SK-N-SH treated with all-trans-retinoic acid at 6 μM for 48 hours (cell line): ENCODE results near the gene RGS19.

Source experiments
- ATAC-seq: fragments of 200-7000 bp; cut with Tn5 transposase; 3 replicates; pipeline ENCODE4 v1.9.1; 2020; ENCODE audit warnings: mild to moderate bottlenecking, moderate library complexity
- ARNTL ChIP-seq: fragments of 450-650 bp; formaldehyde crosslinking; IDR thresholded peaks from 2 replicates; pipeline ENCODE4 v1.5.0; 2020; ENCODE audit warnings: low read depth, mild to moderate bottlenecking, moderate library complexity, borderline replicate concordance
- BACH2 ChIP-seq: fragments of 250-450 bp; sonication (Bioruptor Pico); IDR thresholded peaks from 2 replicates; pipeline ENCODE4 v1.9.0; 2021; ENCODE audit warnings: mild to moderate bottlenecking, borderline replicate concordance
- CSDC2 ChIP-seq: fragments of 250-450 bp; sonication (Bioruptor Pico); IDR thresholded peaks from 2 replicates; pipeline ENCODE4 v1.5.0; 2020; ENCODE audit warnings: mild to moderate bottlenecking, moderate library complexity
- ESRRG ChIP-seq: fragments of 250-450 bp; sonication (Bioruptor Pico); IDR thresholded peaks from 2 replicates; pipeline ENCODE4 v1.6.1; 2021; ENCODE audit warnings: mild to moderate bottlenecking
- GLIS3 ChIP-seq: fragments of 250-450 bp; sonication (Bioruptor Pico); IDR thresholded peaks from 2 replicates; pipeline ENCODE4 v1.5.0; 2020; ENCODE audit warnings: mild to moderate bottlenecking, moderate library complexity
- ISL1 ChIP-seq: fragments of 250-450 bp; sonication (Bioruptor Pico); IDR thresholded peaks from 2 replicates; pipeline ENCODE4 v2.1.2; 2022; ENCODE audit warnings: mild to moderate bottlenecking, moderate library complexity
- OSR1 ChIP-seq: fragments of 250-450 bp; sonication (Bioruptor Pico); IDR thresholded peaks from 2 replicates; pipeline ENCODE4 v1.8.0; 2022; ENCODE audit warnings: moderate library complexity, mild to moderate bottlenecking, inconsistent platforms
- PPARA ChIP-seq: fragments of 250-450 bp; sonication (Bioruptor Pico); IDR thresholded peaks from 2 replicates; pipeline ENCODE4 v1.5.0; 2020; ENCODE audit warnings: mild to moderate bottlenecking, borderline replicate concordance
- RARB ChIP-seq: fragments of 250-450 bp; sonication (Bioruptor Pico); IDR thresholded peaks from 2 replicates; pipeline ENCODE4 v1.8.0; 2021; ENCODE audit warnings: mild to moderate bottlenecking, moderate library complexity
- SNAI2 ChIP-seq: fragments of 250-450 bp; sonication (Bioruptor Pico); IDR thresholded peaks from 2 replicates; pipeline ENCODE4 v1.5.0; 2020; ENCODE audit warnings: mild to moderate bottlenecking, moderate library complexity
- TCF4 ChIP-seq: fragments of 250-450 bp; sonication (Bioruptor Pico); IDR thresholded peaks from 2 replicates; pipeline ENCODE4 v1.8.0; 2021; ENCODE audit warnings: mild to moderate bottlenecking, moderate library complexity, borderline replicate concordance
- TOX ChIP-seq: fragments of 250-450 bp; sonication (Bioruptor Pico); IDR thresholded peaks from 2 replicates; pipeline ENCODE4 v1.8.0; 2021; ENCODE audit warnings: mild to moderate bottlenecking, moderate library complexity, borderline replicate concordance
- ZC3H10 ChIP-seq: fragments of 250-450 bp; sonication (Bioruptor Pico); IDR thresholded peaks from 2 replicates; pipeline ENCODE4 v1.5.1; 2021; ENCODE audit warnings: mild to moderate bottlenecking, moderate library complexity
- ZFP3 ChIP-seq: fragments of 250-450 bp; sonication (Bioruptor Pico); IDR thresholded peaks from 2 replicates; pipeline ENCODE4 v1.5.0; 2020; ENCODE audit warnings: mild to moderate bottlenecking, moderate library complexity
- ZFP30 ChIP-seq: fragments of 450-650 bp; formaldehyde crosslinking; IDR thresholded peaks from 2 replicates; pipeline ENCODE4 v1.5.0; 2022; ENCODE audit warnings: mild to moderate bottlenecking, moderate library complexity
- ZNF565 ChIP-seq: fragments of 450-650 bp; formaldehyde crosslinking; conservative IDR thresholded peaks from 2 replicates; pipeline ENCODE4 v1.5.0; 2020; ENCODE audit warnings: low read depth, mild to moderate bottlenecking, moderate library complexity
- ZNF8 ChIP-seq: fragments of 450-650 bp; formaldehyde crosslinking; IDR thresholded peaks from 2 replicates; pipeline ENCODE4 v1.5.0; 2020; ENCODE audit warnings: mild to moderate bottlenecking, moderate library complexity
- TF ChIP-seq, protein P1 (sequence below): fragments of 250-450 bp; sonication (Bioruptor Pico); IDR thresholded peaks from 2 replicates; pipeline ENCODE4 v1.5.1; 2021; ENCODE audit warnings: mild to moderate bottlenecking, moderate library complexity
- TF ChIP-seq, protein P2 (sequence below): fragments of 250-450 bp; sonication (Bioruptor Pico); IDR thresholded peaks from 2 replicates; pipeline ENCODE4 v1.8.0; 2020; ENCODE audit warnings: mild to moderate bottlenecking, moderate library complexity, borderline replicate concordance
- TF ChIP-seq, protein P3 (sequence below): fragments of 250-450 bp; sonication (Bioruptor Pico); IDR thresholded peaks from 2 replicates; pipeline ENCODE4 v1.5.1; 2020; ENCODE audit warnings: low read depth, mild to moderate bottlenecking, moderate library complexity

The RGS19 gene

GRCh38 chr20:64095927-64096326 is 16.6 kb upstream of the RGS19 start (continued):
- no peak for TF ChIP-seq ESRRG (CRISPR knock-in tag)
- TF ChIP-seq TCF4 (CRISPR knock-in tag) = no peak
- no peak for TF ChIP-seq ZNF565 (CRISPR knock-in tag)
- no peak for TF ChIP-seq ZC3H10 (CRISPR knock-in tag)
- TF ChIP-seq RARB (CRISPR knock-in tag) = no peak
- no peak for TF ChIP-seq OSR1 (CRISPR knock-in tag)
- TF ChIP-seq, protein P1, sequence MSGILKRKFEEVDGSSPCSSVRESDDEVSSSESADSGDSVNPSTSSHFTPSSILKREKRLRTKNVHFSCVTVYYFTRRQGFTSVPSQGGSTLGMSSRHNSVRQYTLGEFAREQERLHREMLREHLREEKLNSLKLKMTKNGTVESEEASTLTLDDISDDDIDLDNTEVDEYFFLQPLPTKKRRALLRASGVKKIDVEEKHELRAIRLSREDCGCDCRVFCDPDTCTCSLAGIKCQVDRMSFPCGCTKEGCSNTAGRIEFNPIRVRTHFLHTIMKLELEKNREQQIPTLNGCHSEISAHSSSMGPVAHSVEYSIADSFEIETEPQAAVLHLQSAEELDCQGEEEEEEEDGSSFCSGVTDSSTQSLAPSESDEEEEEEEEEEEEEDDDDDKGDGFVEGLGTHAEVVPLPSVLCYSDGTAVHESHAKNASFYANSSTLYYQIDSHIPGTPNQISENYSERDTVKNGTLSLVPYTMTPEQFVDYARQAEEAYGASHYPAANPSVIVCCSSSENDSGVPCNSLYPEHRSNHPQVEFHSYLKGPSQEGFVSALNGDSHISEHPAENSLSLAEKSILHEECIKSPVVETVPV (CRISPR knock-in tag) = no peak
- no peak for TF ChIP-seq BACH2
- TF ChIP-seq ZFP3 (CRISPR knock-in tag) = no peak
- TF ChIP-seq, protein P2, sequence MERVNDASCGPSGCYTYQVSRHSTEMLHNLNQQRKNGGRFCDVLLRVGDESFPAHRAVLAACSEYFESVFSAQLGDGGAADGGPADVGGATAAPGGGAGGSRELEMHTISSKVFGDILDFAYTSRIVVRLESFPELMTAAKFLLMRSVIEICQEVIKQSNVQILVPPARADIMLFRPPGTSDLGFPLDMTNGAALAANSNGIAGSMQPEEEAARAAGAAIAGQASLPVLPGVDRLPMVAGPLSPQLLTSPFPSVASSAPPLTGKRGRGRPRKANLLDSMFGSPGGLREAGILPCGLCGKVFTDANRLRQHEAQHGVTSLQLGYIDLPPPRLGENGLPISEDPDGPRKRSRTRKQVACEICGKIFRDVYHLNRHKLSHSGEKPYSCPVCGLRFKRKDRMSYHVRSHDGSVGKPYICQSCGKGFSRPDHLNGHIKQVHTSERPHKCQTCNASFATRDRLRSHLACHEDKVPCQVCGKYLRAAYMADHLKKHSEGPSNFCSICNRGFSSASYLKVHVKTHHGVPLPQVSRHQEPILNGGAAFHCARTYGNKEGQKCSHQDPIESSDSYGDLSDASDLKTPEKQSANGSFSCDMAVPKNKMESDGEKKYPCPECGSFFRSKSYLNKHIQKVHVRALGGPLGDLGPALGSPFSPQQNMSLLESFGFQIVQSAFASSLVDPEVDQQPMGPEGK (CRISPR knock-in tag) = no peak
- TF ChIP-seq, all 23 proteins: peak for 0

- no peak for ATAC-seq
- TF ChIP-seq ZNF565 (CRISPR knock-in tag) = no peak
- no peak for TF ChIP-seq TCF4 (CRISPR knock-in tag)
- TF ChIP-seq ZC3H10 (CRISPR knock-in tag) = no peak
- TF ChIP-seq RARB (CRISPR knock-in tag) = no peak
- TF ChIP-seq, protein P3, sequence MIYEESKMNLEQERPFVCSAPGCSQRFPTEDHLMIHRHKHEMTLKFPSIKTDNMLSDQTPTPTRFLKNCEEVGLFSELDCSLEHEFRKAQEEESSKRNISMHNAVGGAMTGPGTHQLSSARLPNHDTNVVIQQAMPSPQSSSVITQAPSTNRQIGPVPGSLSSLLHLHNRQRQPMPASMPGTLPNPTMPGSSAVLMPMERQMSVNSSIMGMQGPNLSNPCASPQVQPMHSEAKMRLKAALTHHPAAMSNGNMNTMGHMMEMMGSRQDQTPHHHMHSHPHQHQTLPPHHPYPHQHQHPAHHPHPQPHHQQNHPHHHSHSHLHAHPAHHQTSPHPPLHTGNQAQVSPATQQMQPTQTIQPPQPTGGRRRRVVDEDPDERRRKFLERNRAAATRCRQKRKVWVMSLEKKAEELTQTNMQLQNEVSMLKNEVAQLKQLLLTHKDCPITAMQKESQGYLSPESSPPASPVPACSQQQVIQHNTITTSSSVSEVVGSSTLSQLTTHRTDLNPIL (CRISPR knock-in tag) = no peak
- no peak for TF ChIP-seq ISL1 (CRISPR knock-in tag)
- no peak for TF ChIP-seq ZNF8
- no peak for TF ChIP-seq OSR1 (CRISPR knock-in tag)
- TF ChIP-seq CSDC2 (CRISPR knock-in tag) = no peak
- TF ChIP-seq, all 23 proteins: peak for 0
Observed at GRCh38 chr20:64095455-64095854, 16.1 kb upstream of the RGS19 start.

GRCh38 chr20:64093013-64093503 is 13.7 kb upstream of the RGS19 start:
- ATAC-seq = no peak; the same call in 2 of the 3 replicates

More at GRCh38 chr20:64093013-64093503, 13.7 kb upstream of the RGS19 start:
- TF ChIP-seq ARNTL (CRISPR knock-in tag) (no peak), ZNF8 (no peak), ZFP3 (CRISPR knock-in tag) (no peak), ZNF565 (CRISPR knock-in tag) (no peak), GLIS3 (no peak), ZFP30 (CRISPR knock-in tag) (no peak), CSDC2 (CRISPR knock-in tag) (no peak), ZC3H10 (CRISPR knock-in tag) (no peak), TOX (CRISPR knock-in tag) (no peak), RARB (CRISPR knock-in tag) (no peak), TCF4 (CRISPR knock-in tag) (no peak), OSR1 (CRISPR knock-in tag) (no peak), ESRRG (CRISPR knock-in tag) (no peak), ISL1 (CRISPR knock-in tag) (no peak), BACH2 (no peak), PPARA (CRISPR knock-in tag) (no peak), SNAI2 (CRISPR knock-in tag) (no peak)
- TF ChIP-seq, protein P1 (CRISPR knock-in tag) = no peak
- TF ChIP-seq, protein P2 (CRISPR knock-in tag) = no peak
- TF ChIP-seq, protein P3 (CRISPR knock-in tag) = no peak
